ENCODE results near the gene CCDC88C.

Gene CCDC88C

GRCh38 chr14:91358025-91358319 is 59.6 kb downstream of the CCDC88C start:
- H3K4me1 Mint-ChIP-seq = peaks cover 75% of the 10 kb centered on the region
- H3K4me3 Mint-ChIP-seq = no peak overlapping the region
- ATAC-seq (replicated peaks; ENCODE audit: extremely low read depth, poor library complexity, severe bottlenecking) (no peak), DNase-seq (ENCODE audit: low spot score in 2 of 2) (no peak)
- H3K27ac Mint-ChIP-seq (ENCODE audit: low read depth) = peak overlapping the region; percentile 59
- no peaks in the 10 kb centered on the region for H3K9me3 Mint-ChIP-seq
- no peaks in the 10 kb centered on the region for H3K27me3 Mint-ChIP-seq
- peaks cover 56% of the 10 kb centered on the region for H3K36me3 Mint-ChIP-seq (ENCODE audit: insufficient read depth)

- ATAC-seq (replicated peaks; ENCODE audit: extremely low read depth, poor library complexity, severe bottlenecking) (no peak), DNase-seq (ENCODE audit: low spot score in 2 of 2) (no peak)
- Mint-ChIP-seq H3K9me3 (no peaks in the 10 kb centered on the region), H3K4me1 (peaks cover 79% of the 10 kb centered on the region), H3K27ac (ENCODE audit: low read depth) (peak overlapping the region; percentile 95), H3K27me3 (no peaks in the 10 kb centered on the region), H3K36me3 (ENCODE audit: insufficient read depth) (peaks cover 58% of the 10 kb centered on the region), H3K4me3 (peak overlapping the region; percentile 4)
Measured at GRCh38 chr14:91357272-91358024, 60.2 kb downstream of the CCDC88C start.

DNA sequence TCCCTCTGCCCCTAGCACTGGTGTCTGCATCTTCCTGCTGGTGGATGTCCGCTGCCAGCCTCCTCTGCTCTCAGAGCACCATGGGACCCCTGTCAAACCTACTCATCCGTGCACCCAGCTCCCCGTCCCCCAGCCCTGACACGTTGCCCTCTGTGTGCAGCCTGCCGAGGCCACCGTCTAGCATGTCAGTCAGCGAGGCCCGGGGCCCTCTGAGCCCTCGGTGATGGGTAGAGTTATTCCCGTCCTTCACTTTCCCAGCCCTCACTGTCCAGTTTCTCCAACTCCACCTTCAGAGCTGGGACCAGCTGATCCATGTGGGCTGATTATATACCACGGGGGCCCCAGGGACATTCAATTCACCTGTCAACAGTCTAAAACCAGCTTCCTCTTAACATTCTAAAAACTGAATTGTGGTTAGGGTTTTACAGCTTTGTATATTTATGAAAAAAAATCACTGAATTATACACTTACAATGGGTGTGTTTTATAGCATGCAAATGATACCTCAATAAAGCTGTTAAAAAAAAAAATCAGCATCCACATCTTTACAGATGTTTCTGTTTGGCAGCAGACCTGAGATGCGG is 61.3 kb downstream of the CCDC88C start:
- peak; percentile 41 for ATAC-seq (replicated peaks; ENCODE audit: extremely low read depth, poor library complexity, severe bottlenecking)
- Mint-ChIP-seq H3K9me3 (no peaks in the 10 kb centered on the region), H3K27me3 (no peaks in the 10 kb centered on the region), H3K4me3 (peak overlapping the region; percentile 72), H3K27ac (ENCODE audit: low read depth) (peak overlapping the region; percentile 95), H3K4me1 (peaks cover 79% of the 10 kb centered on the region), H3K36me3 (ENCODE audit: insufficient read depth) (peaks cover 59% of the 10 kb centered on the region)
- no peak for DNase-seq (ENCODE audit: low spot score in 2 of 2)

- Mint-ChIP-seq H3K27me3 (no peaks in the 10 kb centered on the region), H3K36me3 (ENCODE audit: insufficient read depth) (peaks cover 64% of the 10 kb centered on the region), H3K27ac (ENCODE audit: low read depth) (peak overlapping the region; percentile 95), H3K4me3 (peak overlapping the region; percentile 72), H3K4me1 (peaks cover 82% of the 10 kb centered on the region), H3K9me3 (no peaks in the 10 kb centered on the region)
- peak; percentile 10 for ATAC-seq (replicated peaks; ENCODE audit: extremely low read depth, poor library complexity, severe bottlenecking)
- DNase-seq (ENCODE audit: low spot score in 2 of 2) = no peak
Measured at GRCh38 chr14:91354979-91355685, 62.5 kb downstream of the CCDC88C start.

DNA sequence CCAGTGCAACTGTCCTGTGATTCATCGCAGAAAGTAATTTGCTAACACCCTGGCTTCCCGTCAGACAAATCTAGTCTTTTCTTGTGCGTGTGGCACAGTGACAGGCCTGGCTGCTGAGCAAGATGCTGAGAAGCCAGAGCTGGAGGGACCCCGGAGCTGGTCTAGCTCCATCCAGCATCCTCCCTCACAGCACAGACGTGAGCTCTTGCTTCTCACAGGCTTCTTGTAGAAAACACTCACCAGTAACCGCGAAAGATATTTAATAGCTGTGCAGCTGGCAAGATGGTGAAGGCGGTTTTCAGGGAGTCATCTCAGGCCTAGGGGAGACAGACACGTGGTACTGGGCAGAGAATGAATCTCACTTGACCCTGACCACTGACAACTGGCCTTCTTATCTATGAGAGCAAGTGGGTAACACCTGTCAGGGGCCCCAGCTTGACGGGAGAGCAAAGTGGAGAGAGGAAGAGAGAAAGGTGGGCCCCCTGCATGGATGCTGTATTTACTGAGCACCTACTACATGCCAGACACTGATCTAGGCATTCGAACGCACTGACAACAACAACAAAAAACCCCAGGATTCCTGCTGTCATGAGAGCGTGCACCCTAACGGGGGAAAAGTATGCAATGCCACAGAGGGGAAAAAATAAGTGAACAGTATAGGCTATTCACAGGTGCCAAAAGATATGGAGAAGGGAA is 63.3 kb downstream of the CCDC88C start:
- ATAC-seq (replicated peaks; ENCODE audit: extremely low read depth, poor library complexity, severe bottlenecking) (peak; percentile 16), DNase-seq (ENCODE audit: low spot score in 2 of 2) (no peak)
- H3K4me3 Mint-ChIP-seq = peak overlapping the region; percentile 72
- H3K4me1 Mint-ChIP-seq = peaks cover 81% of the 10 kb centered on the region
- peak overlapping the region; percentile 95 for H3K27ac Mint-ChIP-seq (ENCODE audit: low read depth)
- no peaks in the 10 kb centered on the region for H3K9me3 Mint-ChIP-seq
- peaks cover 65% of the 10 kb centered on the region for H3K36me3 Mint-ChIP-seq (ENCODE audit: insufficient read depth)
- no peaks in the 10 kb centered on the region for H3K27me3 Mint-ChIP-seq

DNA sequence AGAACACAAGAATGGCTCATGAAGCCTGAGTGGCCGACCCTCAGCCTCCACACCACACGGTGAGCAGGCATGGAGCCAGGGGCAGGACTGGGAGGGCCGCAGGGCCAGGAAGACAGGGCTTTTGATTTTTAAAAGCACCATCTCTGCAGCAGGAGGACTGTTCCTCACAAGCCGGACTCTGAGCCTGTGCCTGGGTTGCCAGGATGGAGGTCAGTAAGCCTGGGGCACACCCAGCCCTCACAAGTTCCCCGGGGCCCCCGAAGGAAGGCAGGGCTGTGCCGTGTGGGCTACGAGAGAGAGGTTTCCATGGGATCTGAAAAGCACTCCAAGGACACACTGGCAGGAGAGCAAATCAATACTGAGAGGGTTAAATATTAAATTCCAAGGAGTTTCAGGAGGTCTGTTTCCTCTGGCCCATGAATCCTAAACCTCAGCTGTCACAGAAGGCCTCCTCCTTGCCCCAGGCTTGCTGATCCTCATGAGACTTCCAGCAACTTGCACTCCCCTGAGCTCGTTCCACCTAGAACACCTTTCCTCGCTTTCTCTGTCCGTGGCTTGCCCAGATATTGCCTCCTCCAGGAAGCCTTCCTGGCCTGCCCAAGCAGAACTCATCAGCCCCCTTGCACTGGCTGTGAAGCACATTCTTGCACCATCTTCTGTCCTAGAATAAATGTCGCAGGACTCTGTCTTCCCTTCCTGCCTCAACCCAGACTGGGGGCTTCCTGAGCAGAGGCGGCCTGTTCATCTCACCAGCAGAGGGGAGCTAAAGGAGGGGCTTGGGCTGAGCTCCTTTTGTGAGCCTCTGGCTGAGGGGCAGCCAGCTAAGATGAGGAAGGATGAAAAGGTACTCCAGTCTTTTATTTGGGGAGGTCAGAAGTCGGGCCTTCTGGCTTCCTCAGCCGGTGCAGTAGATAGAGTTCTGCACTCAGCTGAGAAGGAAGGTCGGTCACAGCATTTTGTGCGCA is 64.6 kb downstream of the CCDC88C start:
- Mint-ChIP-seq H3K4me3 (peak overlapping the region; percentile 72), H3K36me3 (ENCODE audit: insufficient read depth) (peaks cover 59% of the 10 kb centered on the region), H3K4me1 (peaks cover 91% of the 10 kb centered on the region), H3K27ac (ENCODE audit: low read depth) (peak overlapping the region; percentile 95), H3K27me3 (no peaks in the 10 kb centered on the region), H3K9me3 (no peaks in the 10 kb centered on the region)
- no peak for DNase-seq (ENCODE audit: low spot score in 2 of 2)
- no peak for ATAC-seq (replicated peaks; ENCODE audit: extremely low read depth, poor library complexity, severe bottlenecking)

DNA sequence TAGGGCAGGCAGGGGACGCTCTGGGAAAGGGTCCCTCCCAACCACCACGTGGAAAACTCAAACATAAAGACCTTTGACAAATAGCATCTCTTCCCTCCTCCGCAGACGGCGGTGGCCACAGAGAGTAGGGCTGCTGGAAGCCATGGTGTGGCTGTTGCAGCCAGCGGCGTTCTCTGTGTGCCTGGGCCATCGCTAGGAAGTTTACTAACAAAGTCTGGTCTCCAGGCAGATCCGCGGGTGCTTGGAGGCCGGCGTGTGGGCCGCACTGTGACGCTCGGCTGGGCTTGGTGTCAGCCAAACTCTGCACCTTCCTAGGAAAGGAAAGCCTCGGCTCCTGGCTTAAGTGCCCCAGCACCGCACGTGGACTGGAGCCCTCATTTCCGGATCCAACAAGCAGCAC is 65.6 kb downstream of the CCDC88C start:
- Mint-ChIP-seq H3K27me3 (no peaks in the 10 kb centered on the region), H3K27ac (ENCODE audit: low read depth) (peak overlapping the region; percentile 95), H3K4me1 (peaks cover 89% of the 10 kb centered on the region), H3K9me3 (no peaks in the 10 kb centered on the region), H3K36me3 (ENCODE audit: insufficient read depth) (peaks cover 56% of the 10 kb centered on the region), H3K4me3 (peak overlapping the region; percentile 85)
- ATAC-seq (replicated peaks; ENCODE audit: extremely low read depth, poor library complexity, severe bottlenecking) = no peak
- no peak for DNase-seq (ENCODE audit: low spot score in 2 of 2)

DNA sequence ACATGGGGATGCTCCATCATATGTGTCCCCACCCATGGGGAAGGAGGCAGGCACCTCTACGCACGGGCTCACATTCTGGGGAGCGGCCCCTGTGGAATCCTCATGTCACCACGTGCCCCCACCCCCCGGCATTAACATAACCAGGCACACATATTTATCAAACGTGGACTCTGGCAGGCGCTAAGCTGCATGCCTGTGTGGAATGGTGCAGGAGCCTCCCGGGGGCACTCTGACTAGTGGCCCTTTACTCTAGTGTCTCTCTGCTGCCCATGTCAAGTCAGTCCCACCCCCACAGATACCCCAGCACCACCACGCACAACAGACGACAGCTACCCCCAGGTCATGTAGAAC is 66.1 kb downstream of the CCDC88C start:
- H3K36me3 Mint-ChIP-seq (ENCODE audit: insufficient read depth) = peaks cover 54% of the 10 kb centered on the region
- H3K27me3 Mint-ChIP-seq = no peaks in the 10 kb centered on the region
- ATAC-seq (replicated peaks; ENCODE audit: extremely low read depth, poor library complexity, severe bottlenecking) (no peak), DNase-seq (ENCODE audit: low spot score in 2 of 2) (no peak)
- H3K27ac Mint-ChIP-seq (ENCODE audit: low read depth) = peak overlapping the region; percentile 95
- H3K9me3 Mint-ChIP-seq = no peaks in the 10 kb centered on the region
- peaks cover 89% of the 10 kb centered on the region for H3K4me1 Mint-ChIP-seq
- peak overlapping the region; percentile 85 for H3K4me3 Mint-ChIP-seq

- Mint-ChIP-seq H3K4me1 (peaks cover 87% of the 10 kb centered on the region), H3K9me3 (no peaks in the 10 kb centered on the region), H3K27me3 (no peaks in the 10 kb centered on the region), H3K4me3 (peak overlapping the region; percentile 85), H3K27ac (ENCODE audit: low read depth) (peak overlapping the region; percentile 95), H3K36me3 (ENCODE audit: insufficient read depth) (peaks cover 51% of the 10 kb centered on the region)
- DNase-seq (ENCODE audit: low spot score in 2 of 2) = peak in 1 of 2 donors; percentile 54
- peak; percentile 67 for ATAC-seq (replicated peaks; ENCODE audit: extremely low read depth, poor library complexity, severe bottlenecking)
Measured at GRCh38 chr14:91350813-91351511, 66.7 kb downstream of the CCDC88C start.

GRCh38 chr14:91350483-91350812 is 67.2 kb downstream of the CCDC88C start:
- no peaks in the 10 kb centered on the region for H3K27me3 Mint-ChIP-seq
- H3K4me3 Mint-ChIP-seq = peak overlapping the region; percentile 85
- no peaks in the 10 kb centered on the region for H3K9me3 Mint-ChIP-seq
- peak overlapping the region; percentile 95 for H3K27ac Mint-ChIP-seq (ENCODE audit: low read depth)
- no peak for DNase-seq (ENCODE audit: low spot score in 2 of 2)
- H3K4me1 Mint-ChIP-seq = peaks cover 87% of the 10 kb centered on the region
- no peak for ATAC-seq (replicated peaks; ENCODE audit: extremely low read depth, poor library complexity, severe bottlenecking)
- H3K36me3 Mint-ChIP-seq (ENCODE audit: insufficient read depth) = peaks cover 50% of the 10 kb centered on the region

- ATAC-seq (replicated peaks; ENCODE audit: extremely low read depth, poor library complexity, severe bottlenecking) = peak; percentile 55
- peaks cover 46% of the 10 kb centered on the region for H3K36me3 Mint-ChIP-seq (ENCODE audit: insufficient read depth)
- peaks cover 80% of the 10 kb centered on the region for H3K4me1 Mint-ChIP-seq
- H3K9me3 Mint-ChIP-seq = no peaks in the 10 kb centered on the region
- peak overlapping the region; percentile 85 for H3K4me3 Mint-ChIP-seq
- H3K27ac Mint-ChIP-seq (ENCODE audit: low read depth) = peak overlapping the region; percentile 95
- peak in 1 of 2 donors; percentile 63 for DNase-seq (ENCODE audit: low spot score in 2 of 2)
- no peaks in the 10 kb centered on the region for H3K27me3 Mint-ChIP-seq
Measured at GRCh38 chr14:91349481-91350074, 68.0 kb downstream of the CCDC88C start.
